ENCODE results near the gene CCDC15.

CCDC15 gene

GRCh38 chr11:124953753-124954589 is at the start of gene CCDC15:
Gene CCDC15 (plus strand): TSS chr11:124954202. CDS start chr11:124954733, 531 bp downstream.
- DNase-seq (ENCODE audit: low spot score): peak; percentile 93

GRCh38 chr11:124915541-124916369 is 38.2 kb upstream of the CCDC15 start:
- no peak for DNase-seq (ENCODE audit: low spot score)

GRCh38 chr11:124916370-124916710 is 37.7 kb upstream of the CCDC15 start:
- no peak for DNase-seq (ENCODE audit: low spot score)

DNA sequence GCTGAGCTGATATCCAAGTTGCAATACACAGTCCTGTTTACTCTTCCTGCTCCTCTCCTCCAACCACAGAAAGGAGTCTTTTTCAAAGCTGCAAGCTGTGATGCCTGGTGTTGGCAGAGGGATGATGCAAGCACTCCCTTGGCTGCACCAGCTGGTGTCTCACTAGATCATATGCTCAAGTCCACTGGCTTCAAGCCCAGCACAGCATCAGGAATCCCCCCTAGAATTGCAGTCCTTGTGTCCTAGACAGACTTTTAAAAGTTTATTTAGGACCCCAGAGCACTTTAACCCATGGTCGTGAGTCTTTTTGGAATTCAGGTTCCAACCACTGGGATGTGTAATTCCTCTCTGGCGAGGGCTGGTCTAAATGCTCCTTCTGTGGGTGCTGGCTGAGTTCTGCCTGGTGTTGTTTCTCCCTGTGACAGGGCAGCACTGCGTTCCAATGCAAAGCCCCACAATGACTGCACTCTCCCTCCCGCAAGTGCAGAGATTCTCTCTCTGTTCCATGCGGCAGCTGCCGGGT is 36.8 kb upstream of the CCDC15 start:
- DNase-seq (ENCODE audit: low spot score): no peak

- DNase-seq (ENCODE audit: low spot score): no peak
Measured at GRCh38 chr11:124918950-124919349, 35.1 kb upstream of the CCDC15 start, which contains the start of gene HEPN1. Gene HEPN1 (plus strand): TSS chr11:124919250.

GRCh38 chr11:124919898-124920297 is 34.1 kb upstream of the CCDC15 start:
- no peak for DNase-seq (ENCODE audit: low spot score)

- DNase-seq (ENCODE audit: low spot score): no peak
Measured at GRCh38 chr11:124920356-124920755, 33.6 kb upstream of the CCDC15 start.

GRCh38 chr11:124920870-124921609 is 33.0 kb upstream of the CCDC15 start:
- DNase-seq (ENCODE audit: low spot score): peak; percentile 80

DNA sequence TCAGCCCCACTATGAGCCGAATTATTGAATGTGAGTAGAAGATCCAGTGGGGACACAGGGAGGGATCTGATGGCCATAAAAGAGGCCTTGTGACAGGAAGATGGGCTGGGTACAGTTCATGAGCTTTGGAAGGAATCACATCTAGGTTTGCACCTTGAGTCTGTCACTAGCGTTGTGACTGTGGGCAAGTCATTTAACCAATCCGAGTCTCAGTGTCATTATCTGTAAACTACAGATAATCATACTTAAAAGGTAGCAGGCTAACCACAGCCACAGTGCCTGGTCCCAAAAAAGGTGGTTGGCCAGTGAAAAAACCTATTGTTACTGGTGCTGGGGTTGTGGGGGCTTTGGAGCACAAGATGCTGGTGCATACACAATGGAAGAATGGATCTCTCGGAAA is 31.2 kb upstream of the CCDC15 start:
- DNase-seq (ENCODE audit: low spot score): no peak

GRCh38 chr11:124923296-124923695 is 30.7 kb upstream of the CCDC15 start:
- no peak for DNase-seq (ENCODE audit: low spot score)

GRCh38 chr11:124928942-124929665 is 24.9 kb upstream of the CCDC15 start:
- no peak for DNase-seq (ENCODE audit: low spot score)

DNA sequence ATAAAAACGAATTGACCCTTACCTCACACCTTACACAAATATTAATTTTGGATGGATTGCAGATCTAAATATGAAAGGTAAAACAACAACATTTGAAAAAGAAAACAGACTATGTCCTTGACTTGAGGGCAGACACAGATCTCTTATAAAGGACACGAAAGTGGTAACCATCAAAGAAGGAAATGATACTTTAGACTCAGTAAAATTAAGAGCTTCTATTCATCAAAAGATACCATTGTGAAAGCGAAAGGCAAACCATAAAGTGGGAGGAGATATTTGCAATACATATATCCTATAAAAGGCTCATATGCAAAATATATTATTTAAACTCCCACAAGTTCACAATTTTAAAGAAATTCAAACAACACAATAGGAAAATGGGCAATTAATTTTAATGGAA is 23.2 kb upstream of the CCDC15 start:
- no peak for DNase-seq (ENCODE audit: low spot score)

- no peak for DNase-seq (ENCODE audit: low spot score)
Measured at GRCh38 chr11:124934862-124935547, 19.0 kb upstream of the CCDC15 start.

DNA sequence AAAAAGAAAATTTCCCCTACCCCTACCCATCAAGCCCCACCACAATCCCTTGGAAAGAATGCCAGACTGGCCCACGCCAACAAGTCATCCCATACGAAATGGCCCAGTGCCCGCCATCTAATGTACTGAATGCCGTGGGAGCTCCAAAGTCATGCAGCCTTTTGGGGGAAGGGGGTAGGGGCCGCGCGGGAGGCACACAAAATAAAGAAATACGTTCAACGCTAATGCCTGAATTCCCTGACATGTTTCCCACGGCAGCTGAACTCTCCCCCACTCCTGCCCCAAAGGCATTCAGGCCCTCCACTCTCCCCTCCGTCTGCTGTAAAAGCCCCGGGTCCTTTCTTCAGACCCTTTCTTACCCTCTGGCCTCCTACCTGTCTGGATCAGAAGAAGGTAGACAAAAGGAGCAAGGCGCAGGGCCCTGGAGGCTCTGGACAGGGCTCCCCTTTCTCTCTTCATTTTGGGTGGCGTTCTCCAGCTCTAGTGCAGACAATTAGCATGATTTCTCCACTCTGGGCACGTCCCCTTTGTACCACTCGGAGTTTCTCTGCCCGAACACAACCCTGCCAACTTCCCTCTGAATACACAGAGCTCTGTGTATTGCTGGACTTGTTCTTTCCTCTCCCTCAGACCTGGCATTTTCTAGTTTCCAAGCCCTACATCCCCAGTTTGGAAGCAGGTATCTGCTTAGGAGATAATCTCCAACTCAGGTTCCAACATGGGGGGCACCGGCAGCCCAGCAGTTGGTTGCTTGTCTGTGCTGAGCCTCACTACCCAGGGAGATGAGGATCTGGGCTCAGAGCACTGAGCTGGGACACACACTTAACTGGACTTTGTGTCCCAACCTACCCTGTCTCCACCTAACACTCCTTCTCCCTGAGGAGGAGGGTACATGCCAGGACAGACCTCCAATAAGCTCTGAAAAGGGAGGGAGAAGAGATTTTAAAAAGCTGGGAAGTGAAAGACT is 18.2 kb upstream of the CCDC15 start, which contains the start of gene HEPACAM:
Gene HEPACAM, minus strand, starts transcription at position 500 of the 967 bp plus-strand sequence. Its CDS starts 41 bp downstream, at position 459.
- no peak for DNase-seq (ENCODE audit: low spot score)

GRCh38 chr11:124937336-124937935 is 16.6 kb upstream of the CCDC15 start:
- DNase-seq (ENCODE audit: low spot score): no peak

DNA sequence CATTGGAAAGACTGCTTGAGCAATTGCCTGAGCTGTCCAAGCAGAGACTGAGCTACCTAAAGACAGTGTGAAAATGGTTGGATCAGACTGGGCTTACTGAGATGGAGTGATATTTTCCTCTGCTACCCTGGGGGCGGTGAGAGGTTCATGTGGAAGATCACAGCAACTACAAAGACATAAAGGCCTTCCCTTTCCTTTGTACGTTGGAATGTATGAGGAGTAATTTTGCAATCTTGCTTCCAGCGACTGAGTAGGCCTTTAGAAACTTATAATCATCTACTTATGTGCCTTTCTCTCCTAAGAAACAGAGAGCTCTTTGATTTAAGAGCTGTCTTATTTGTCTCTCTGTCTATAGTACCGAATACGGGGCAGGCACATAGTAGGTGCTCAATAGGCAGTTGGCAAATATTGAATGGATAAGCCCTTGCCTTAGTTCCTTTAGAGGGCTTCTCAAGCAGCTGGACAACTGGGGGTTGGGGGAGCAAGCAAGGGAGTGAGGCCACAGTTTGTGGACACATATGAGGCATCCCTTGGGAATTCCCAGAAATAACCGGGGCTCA is 15.7 kb upstream of the CCDC15 start:
- no peak for DNase-seq (ENCODE audit: low spot score)

- DNase-seq (ENCODE audit: low spot score): no peak
Measured at GRCh38 chr11:124938970-124939369, 15.0 kb upstream of the CCDC15 start.

- DNase-seq (ENCODE audit: low spot score): no peak
Measured at GRCh38 chr11:124941703-124942102, 12.3 kb upstream of the CCDC15 start.
